H9 (cell line): Measurements from ENCODE around the gene CACNA2D3. TPM values are rescaled to one million over a fixed set of nuclear protein-coding genes. Genes with fewer than 3 reads are reported as not detected.

ENCODE experiments used
- DNase-seq: peaks from one replicate; pipeline ENCODE4 v3.0.0-alpha.2; 2017
- H2AFZ ChIP-seq: one replicate; pipeline ENCODE4 v1.6.1; 2013; ENCODE audit warnings: mild to moderate bottlenecking, low read length, control low read depth, moderate library complexity
- H2AK5ac ChIP-seq: 2 replicates; pipeline ENCODE4 v1.6.1; 2013; ENCODE audit warnings: low read length, control low read depth, mixed read lengths; ENCODE audit not compliant: insufficient read length
- H2BK120ac ChIP-seq: one replicate; pipeline ENCODE4 v1.6.1; 2013; ENCODE audit warnings: low read depth, mild to moderate bottlenecking, low read length, control low read depth, inconsistent platforms; ENCODE audit not compliant: poor library complexity, severe bottlenecking
- H2BK12ac ChIP-seq: 2 replicates; pipeline ENCODE4 v1.6.1; 2013; ENCODE audit warnings: low read length, control low read depth, mixed read lengths, low read depth; ENCODE audit not compliant: insufficient read length
- H2BK15ac ChIP-seq: 2 replicates; pipeline ENCODE4 v1.6.1; 2013; ENCODE audit warnings: low read depth, low read length, control low read depth
- H2BK20ac ChIP-seq: one replicate; pipeline ENCODE4 v1.6.1; 2013; ENCODE audit warnings: low read depth, mild to moderate bottlenecking, low read length, control low read depth, inconsistent platforms; ENCODE audit not compliant: poor library complexity, severe bottlenecking
- H2BK5ac ChIP-seq: 2 replicates; pipeline ENCODE4 v1.6.1; 2013; ENCODE audit warnings: low read length, control low read depth, mixed read lengths; ENCODE audit not compliant: insufficient read length
- H3K14ac ChIP-seq: 2 replicates; pipeline ENCODE4 v1.6.1; 2013; ENCODE audit warnings: low read length, control low read depth; ENCODE audit not compliant: insufficient read depth
- H3K18ac ChIP-seq: 2 replicates; pipeline ENCODE4 v1.6.1; 2013; ENCODE audit warnings: low read depth, mild to moderate bottlenecking, mixed read lengths, low read length, control low read depth; ENCODE audit not compliant: insufficient read length
- H3K23ac ChIP-seq: 2 replicates; pipeline ENCODE4 v1.6.1; 2013; ENCODE audit warnings: low read length, control low read depth, mixed read lengths, low read depth; ENCODE audit not compliant: insufficient read length
- H3K23me2 ChIP-seq: 2 replicates; pipeline ENCODE4 v1.6.1; 2013; ENCODE audit warnings: low read depth, mild to moderate bottlenecking, mixed read lengths, low read length, control low read depth; ENCODE audit not compliant: insufficient read length, poor library complexity, severe bottlenecking
- H3K27ac ChIP-seq: 2 replicates; pipeline ENCODE4 v1.5.1; 2013; ENCODE audit warnings: low read length, control low read depth, mixed read lengths, low read depth; ENCODE audit not compliant: insufficient read length
- H3K27me3 ChIP-seq: 2 replicates; pipeline ENCODE4 v1.6.1; 2013; ENCODE audit warnings: low read length, control low read depth, inconsistent platforms; ENCODE audit not compliant: insufficient read depth
- H3K4ac ChIP-seq: 2 replicates; pipeline ENCODE4 v1.6.1; 2013; ENCODE audit warnings: low read depth, mild to moderate bottlenecking, control low read depth, inconsistent platforms, low read length, moderate library complexity
- H3K4me1 ChIP-seq: 2 replicates; pipeline ENCODE4 v1.6.1; 2013; ENCODE audit warnings: low read length, control low read depth, inconsistent platforms; ENCODE audit not compliant: insufficient read depth
- H3K4me2 ChIP-seq: 2 replicates; pipeline ENCODE4 v1.6.1; 2013; ENCODE audit warnings: low read length, control low read depth, mixed read lengths; ENCODE audit not compliant: insufficient read length, insufficient read depth
- H3K56ac ChIP-seq: 2 replicates; pipeline ENCODE4 v1.6.1; 2013; ENCODE audit warnings: low read depth, mild to moderate bottlenecking, mixed read lengths, low read length, control low read depth; ENCODE audit not compliant: insufficient read length
- H3K79me1 ChIP-seq: 2 replicates; pipeline ENCODE4 v1.6.1; 2013; ENCODE audit warnings: low read depth, mild to moderate bottlenecking, moderate library complexity, low read length, control low read depth, inconsistent platforms; ENCODE audit not compliant: insufficient read depth, poor library complexity, severe bottlenecking
- H3K79me2 ChIP-seq: 2 replicates; pipeline ENCODE4 v1.6.1; 2013; ENCODE audit warnings: low read length, control low read depth, inconsistent platforms; ENCODE audit not compliant: insufficient read depth
- H3K9ac ChIP-seq: 2 replicates; pipeline ENCODE4 v1.6.1; 2013; ENCODE audit warnings: low read length, control low read depth, mixed read lengths; ENCODE audit not compliant: insufficient read length; ENCODE audit errors: extremely low read depth
- H3K9me3 ChIP-seq: one replicate; pipeline ENCODE4 v1.6.1; 2013; ENCODE audit warnings: low read depth, low read length, inconsistent platforms; ENCODE audit not compliant: control insufficient read depth
- H3T11ph ChIP-seq: one replicate; pipeline ENCODE4 v1.6.1; 2013; ENCODE audit warnings: mild to moderate bottlenecking, low read length, control low read depth, inconsistent platforms
- H4K20me1 ChIP-seq: one replicate; pipeline ENCODE4 v1.6.1; 2013; ENCODE audit not compliant: control insufficient read depth, insufficient read length, insufficient read depth
- H4K5ac ChIP-seq: 2 replicates; pipeline ENCODE4 v1.6.1; 2013; ENCODE audit warnings: low read depth, mild to moderate bottlenecking, mixed read lengths, low read length, control low read depth; ENCODE audit not compliant: insufficient read length
- H4K8ac ChIP-seq: replicated peaks from 2 replicates; pipeline ENCODE4 v1.6.1; 2013; ENCODE audit warnings: low read length, control low read depth, mixed read lengths, low read depth; ENCODE audit not compliant: insufficient read length
- H4K91ac ChIP-seq: 2 replicates; pipeline ENCODE4 v1.6.1; 2013; ENCODE audit warnings: low read depth, mild to moderate bottlenecking, moderate library complexity, mixed read lengths, low read length, control low read depth; ENCODE audit not compliant: insufficient read length
- H3K27ac Mint-ChIP-seq, 3 experiments: 2 replicates in 2 of 3; 3 replicates in 1 of 3; pipeline ENCODE4 v1.8.0; 2020 to 2021; ENCODE audit warnings: mixed read lengths in 3 of 3, mild to moderate bottlenecking in 1 of 3, moderate library complexity in 1 of 3
- H3K27me3 Mint-ChIP-seq: 2 replicates; pipeline ENCODE4 v1.8.0; 2021; ENCODE audit warnings: low read depth, mild to moderate bottlenecking, moderate library complexity, mixed read lengths
- H3K36me3 Mint-ChIP-seq, 3 experiments: 2 replicates in 2 of 3; 3 replicates in 1 of 3; pipeline ENCODE4 v1.8.0; 2020 to 2021; ENCODE audit warnings: low read depth in 3 of 3, mixed read lengths in 3 of 3; ENCODE audit not compliant: insufficient read depth in 1 of 3
- H3K4me1 Mint-ChIP-seq, 2 experiments: 2 replicates each; pipeline ENCODE4 v1.8.0; 2020; ENCODE audit warnings: mixed read lengths in 2 of 2
- H3K4me3 Mint-ChIP-seq, 2 experiments: 2 replicates in 1 of 2; 3 replicates in 1 of 2; pipeline ENCODE4 v1.8.0; 2020 to 2021; ENCODE audit warnings: mild to moderate bottlenecking in 2 of 2, mixed read lengths in 2 of 2, moderate library complexity in 1 of 2
- H3K9me3 Mint-ChIP-seq, 2 experiments: 2 replicates in 1 of 2; 3 replicates in 1 of 2; pipeline ENCODE4 v1.8.0; 2020; ENCODE audit warnings: mild to moderate bottlenecking in 2 of 2, mixed read lengths in 2 of 2, moderate library complexity in 1 of 2
- whole genome bisulfite sequencing: extraction: QIAGEN DNeasy Blood & Tissue Kit; methylation state at CpG from one replicate; pipeline ENCODE4 v1.1.7; 2013; ENCODE audit warnings: missing lambda C conversion rate, low lambda C conversion rate, mixed read lengths; ENCODE audit not compliant: insufficient read length; ENCODE audit errors: extremely low coverage; 5-methylcytosine and 5-hydroxymethylcytosine counted together
- total RNA-seq: library from RNA; stranded (reverse); gene quantifications from 2 replicates; pipeline ENCODE4 v1.2.1, GENCODE V29; 2021
- TF ChIP-seq, protein P1 (sequence below): fragments of 200-600 bp; sonication (generic); conservative IDR thresholded peaks from 3 replicates; pipeline ENCODE4 v1.8.0; 2021; ENCODE audit warnings: antibody characterized with exemption, mild to moderate bottlenecking

Gene CACNA2D3
- total RNA-seq, 1 experiment from 2014 or later: 3.2 TPM

DNA sequence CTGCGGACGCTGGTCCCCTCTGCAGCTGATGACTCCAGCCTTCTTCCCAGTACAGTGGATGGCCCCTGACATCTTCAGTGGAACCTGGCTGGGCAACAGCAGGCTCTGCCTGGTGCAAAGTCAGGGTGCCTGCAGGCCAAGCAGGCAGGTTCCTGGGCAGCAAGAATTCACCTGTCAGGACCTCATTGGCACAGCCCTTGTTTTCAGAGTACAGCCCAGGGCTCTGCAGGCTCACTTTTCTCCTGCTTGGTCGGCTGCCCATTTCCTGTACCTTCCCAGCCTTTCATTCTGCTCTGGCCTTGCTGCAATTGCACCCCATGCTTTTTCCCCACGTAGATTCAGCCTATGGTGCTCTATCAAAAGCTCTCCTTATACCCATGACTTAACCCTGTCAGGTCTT lies 749.5 kb downstream of the CACNA2D3 start:
- TF ChIP-seq, protein P1, sequence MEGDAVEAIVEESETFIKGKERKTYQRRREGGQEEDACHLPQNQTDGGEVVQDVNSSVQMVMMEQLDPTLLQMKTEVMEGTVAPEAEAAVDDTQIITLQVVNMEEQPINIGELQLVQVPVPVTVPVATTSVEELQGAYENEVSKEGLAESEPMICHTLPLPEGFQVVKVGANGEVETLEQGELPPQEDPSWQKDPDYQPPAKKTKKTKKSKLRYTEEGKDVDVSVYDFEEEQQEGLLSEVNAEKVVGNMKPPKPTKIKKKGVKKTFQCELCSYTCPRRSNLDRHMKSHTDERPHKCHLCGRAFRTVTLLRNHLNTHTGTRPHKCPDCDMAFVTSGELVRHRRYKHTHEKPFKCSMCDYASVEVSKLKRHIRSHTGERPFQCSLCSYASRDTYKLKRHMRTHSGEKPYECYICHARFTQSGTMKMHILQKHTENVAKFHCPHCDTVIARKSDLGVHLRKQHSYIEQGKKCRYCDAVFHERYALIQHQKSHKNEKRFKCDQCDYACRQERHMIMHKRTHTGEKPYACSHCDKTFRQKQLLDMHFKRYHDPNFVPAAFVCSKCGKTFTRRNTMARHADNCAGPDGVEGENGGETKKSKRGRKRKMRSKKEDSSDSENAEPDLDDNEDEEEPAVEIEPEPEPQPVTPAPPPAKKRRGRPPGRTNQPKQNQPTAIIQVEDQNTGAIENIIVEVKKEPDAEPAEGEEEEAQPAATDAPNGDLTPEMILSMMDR: no peak
- H2AK5ac ChIP-seq: no peak overlapping the region
- no peak overlapping the region for H3T11ph ChIP-seq
- no peak overlapping the region for H3K56ac ChIP-seq
- no peak overlapping the region for H4K91ac ChIP-seq
- H3K23me2 ChIP-seq: no peaks in the 10 kb centered on the region
- H3K79me1 ChIP-seq: no peaks in the 10 kb centered on the region
- Mint-ChIP-seq H3K4me3 (no peak overlapping the region), H3K9me3 (no peaks in the 10 kb centered on the region), H3K27ac (no peak overlapping the region), H3K36me3 (peaks cover 0 to 3% (median 2%) of the 10 kb centered on the region in 3 experiments; a peak in 2 of 7 replicates), H3K27me3 (no peaks in the 10 kb centered on the region), H3K4me1 (peaks cover 15 to 23% of the 10 kb centered on the region in 2 experiments)
- no peak overlapping the region for H2BK5ac ChIP-seq
- H4K5ac ChIP-seq: no peak overlapping the region
- no peaks in the 10 kb centered on the region for H3K9me3 ChIP-seq
- no peak overlapping the region for H4K8ac ChIP-seq
- no peak overlapping the region for H3K14ac ChIP-seq
- no peak overlapping the region for H2BK15ac ChIP-seq
- no peak overlapping the region for H2BK120ac ChIP-seq
- no peak overlapping the region for H3K18ac ChIP-seq
- no peak overlapping the region for H3K9ac ChIP-seq
- no peak overlapping the region for H2AFZ ChIP-seq
- H3K27ac ChIP-seq: no peak overlapping the region
- no CpG with 5 or more reads among the region's 4 CpGs for WGBS
- H2BK20ac ChIP-seq: no peak overlapping the region
- H3K27me3 ChIP-seq: no peaks in the 10 kb centered on the region
- no peak overlapping the region for H3K23ac ChIP-seq
- H3K4ac ChIP-seq: no peak overlapping the region
- H3K4me1 ChIP-seq: peaks cover 3% of the 10 kb centered on the region; the same call in 1 of the 2 replicates
- no peak overlapping the region for H2BK12ac ChIP-seq
- no peaks in the 10 kb centered on the region for H3K79me2 ChIP-seq
- DNase-seq: no peak
- H4K20me1 ChIP-seq: no peaks in the 10 kb centered on the region
- no peak overlapping the region for H3K4me2 ChIP-seq
